Measurements from ENCODE around the gene GPA33. TPM values are rescaled to one million over a fixed set of nuclear protein-coding genes. Genes with fewer than 3 reads are reported as not detected.

Gene GPA33
- 1.2 to 1.9 TPM (median 1.6 TPM) in 3 replicates for total RNA-seq

GRCh38 chr1:167090314-167090942 lies at the start of gene GPA33:
Gene GPA33 (minus strand): TSS chr1:167090377. CDS start chr1:167090287, 90 bp downstream.
- H3K27me3 Mint-ChIP-seq (ENCODE audit: low read depth): no peaks in the 10 kb centered on the region
- TF ChIP-seq CTCF (IDR thresholded peaks at IDR 0.05; ENCODE audit: unreplicated experiment): no peak
- no peak for DNase-seq (ENCODE audit: low spot score in 2 of 2, unreplicated experiment in 2 of 2)

GRCh38 chr1:167138703-167139102 lies 48.5 kb upstream of the GPA33 start:
- Mint-ChIP-seq H3K4me1 (peaks cover 6% of the 10 kb centered on the region), H3K27ac (no peak overlapping the region), H3K9me3 (peaks cover 6% of the 10 kb centered on the region), H3K27me3 (ENCODE audit: low read depth) (no peaks in the 10 kb centered on the region), H3K36me3 (peaks cover 4% of the 10 kb centered on the region), H3K4me3 (no peak overlapping the region)
- no peak for DNase-seq (ENCODE audit: low spot score in 2 of 2, unreplicated experiment in 2 of 2)
- TF ChIP-seq CTCF (IDR thresholded peaks at IDR 0.05; ENCODE audit: unreplicated experiment): no peak

More at GRCh38 chr1:167090314-167090942, at the start of gene GPA33:
- Mint-ChIP-seq H3K4me1 (peaks cover 18% of the 10 kb centered on the region), H3K27ac (no peak within 1 kb of the TSS), H3K4me3 (no peak within 1 kb of the TSS), H3K9me3 (no peaks in the 10 kb centered on the region), H3K36me3 (no peaks in the 10 kb centered on the region)

GRCh38 chr1:167137793-167138510 lies 47.8 kb upstream of the GPA33 start:
- no peaks in the 10 kb centered on the region for H3K27me3 Mint-ChIP-seq (ENCODE audit: low read depth)
- H3K4me3 Mint-ChIP-seq: no peak overlapping the region
- peaks cover 6% of the 10 kb centered on the region for H3K4me1 Mint-ChIP-seq
- no peak for DNase-seq (ENCODE audit: low spot score in 2 of 2, unreplicated experiment in 2 of 2)
- peaks cover 1% of the 10 kb centered on the region for H3K36me3 Mint-ChIP-seq
- H3K9me3 Mint-ChIP-seq: peaks cover 4% of the 10 kb centered on the region
- H3K27ac Mint-ChIP-seq: no peak overlapping the region
- TF ChIP-seq CTCF (IDR thresholded peaks at IDR 0.05; ENCODE audit: unreplicated experiment): no peak

- Mint-ChIP-seq H3K9me3 (peaks cover 2% of the 10 kb centered on the region), H3K4me3 (no peak overlapping the region), H3K27ac (peak overlapping the region; percentile 43), H3K36me3 (peaks cover under 1% of the 10 kb centered on the region), H3K4me1 (peaks cover 6% of the 10 kb centered on the region), H3K27me3 (ENCODE audit: low read depth) (no peaks in the 10 kb centered on the region)
- no peak for TF ChIP-seq CTCF (IDR thresholded peaks at IDR 0.05; ENCODE audit: unreplicated experiment)
- DNase-seq (ENCODE audit: low spot score in 2 of 2, unreplicated experiment in 2 of 2): no peak
Observed at GRCh38 chr1:167137332-167137781, 47.2 kb upstream of the GPA33 start.

GRCh38 chr1:167136806-167137205 lies 46.6 kb upstream of the GPA33 start:
- H3K4me1 Mint-ChIP-seq: peaks cover 6% of the 10 kb centered on the region
- no peaks in the 10 kb centered on the region for H3K9me3 Mint-ChIP-seq
- H3K27me3 Mint-ChIP-seq (ENCODE audit: low read depth): no peaks in the 10 kb centered on the region
- DNase-seq (ENCODE audit: low spot score in 2 of 2, unreplicated experiment in 2 of 2): no peak
- H3K36me3 Mint-ChIP-seq: no peaks in the 10 kb centered on the region
- TF ChIP-seq CTCF (IDR thresholded peaks at IDR 0.05; ENCODE audit: unreplicated experiment): no peak
- H3K27ac Mint-ChIP-seq: no peak overlapping the region
- no peak overlapping the region for H3K4me3 Mint-ChIP-seq
